ENCODE results near the gene FAM83E.

FAM83E gene

DNA sequence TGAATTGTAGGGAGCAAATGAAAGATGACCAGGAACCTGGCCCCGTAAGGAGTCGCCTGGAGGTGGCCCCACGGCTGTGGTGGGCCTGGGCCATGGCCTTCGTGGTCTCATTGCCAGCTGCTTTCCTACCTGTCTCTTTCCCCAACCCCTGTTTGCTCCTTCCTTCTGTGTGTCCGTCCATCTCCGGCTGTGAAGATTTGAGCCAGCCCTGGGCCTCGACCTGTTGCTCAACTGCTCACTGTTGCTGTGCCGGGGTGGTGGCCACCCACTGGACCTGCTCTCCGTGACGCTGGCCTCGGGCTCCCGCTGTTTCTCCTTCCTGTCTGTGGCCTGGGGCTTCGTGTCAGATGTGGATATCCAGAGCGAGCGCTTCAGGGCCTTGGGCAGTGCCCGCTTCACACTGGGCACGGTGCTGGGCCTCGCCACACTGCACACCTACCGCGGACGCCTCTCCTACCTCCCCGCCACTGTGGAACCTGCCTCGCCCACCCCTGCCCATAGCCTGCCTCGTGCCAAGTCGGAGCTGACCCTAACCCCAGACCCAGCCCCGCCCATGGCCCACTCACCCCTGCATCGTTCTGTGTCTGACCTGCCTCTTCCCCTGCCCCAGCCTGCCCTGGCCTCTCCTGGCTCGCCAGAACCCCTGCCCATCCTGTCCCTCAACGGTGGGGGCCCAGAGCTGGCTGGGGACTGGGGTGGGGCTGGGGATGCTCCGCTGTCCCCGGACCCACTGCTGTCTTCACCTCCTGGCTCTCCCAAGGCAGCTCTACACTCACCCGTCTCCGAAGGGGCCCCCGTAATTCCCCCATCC, 13.8 kb upstream of the FAM83E start:
- DNase-seq (ENCODE audit: low read depth): no peak

GRCh38 chr19:48627865-48628314, 13.0 kb upstream of the FAM83E start:
- DNase-seq (ENCODE audit: low read depth): no peak

DNA sequence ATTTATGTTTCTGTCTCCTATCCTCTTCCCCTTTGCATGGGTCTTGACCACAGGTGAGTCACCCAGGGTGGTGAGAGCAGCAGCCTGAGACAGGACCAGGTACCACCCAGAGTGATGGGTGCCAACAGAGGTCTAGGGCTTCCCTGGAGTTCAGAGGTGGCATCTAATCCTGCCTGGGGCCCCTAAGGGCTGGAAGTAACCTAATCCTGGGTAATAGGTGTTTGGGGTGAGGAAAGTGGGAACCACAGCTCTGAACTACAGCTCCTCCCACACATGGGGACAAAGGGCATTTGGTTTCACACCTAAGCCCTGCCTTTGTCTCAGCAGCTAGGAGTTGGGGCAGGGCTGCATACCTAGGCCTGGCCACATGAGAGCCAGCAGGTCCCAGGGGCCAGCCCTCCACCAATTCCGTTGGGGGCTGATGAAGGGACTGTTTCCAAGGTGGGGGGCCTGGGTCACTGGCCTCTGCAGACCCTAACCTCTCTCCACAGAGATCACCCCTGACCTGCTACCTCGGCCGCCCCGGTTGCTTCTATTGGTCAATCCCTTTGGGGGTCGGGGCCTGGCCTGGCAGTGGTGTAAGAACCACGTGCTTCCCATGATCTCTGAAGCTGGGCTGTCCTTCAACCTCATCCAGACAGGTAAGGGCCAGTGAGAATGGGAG, 12.5 kb upstream of the FAM83E start:
- no peak for DNase-seq (ENCODE audit: low read depth)

DNA sequence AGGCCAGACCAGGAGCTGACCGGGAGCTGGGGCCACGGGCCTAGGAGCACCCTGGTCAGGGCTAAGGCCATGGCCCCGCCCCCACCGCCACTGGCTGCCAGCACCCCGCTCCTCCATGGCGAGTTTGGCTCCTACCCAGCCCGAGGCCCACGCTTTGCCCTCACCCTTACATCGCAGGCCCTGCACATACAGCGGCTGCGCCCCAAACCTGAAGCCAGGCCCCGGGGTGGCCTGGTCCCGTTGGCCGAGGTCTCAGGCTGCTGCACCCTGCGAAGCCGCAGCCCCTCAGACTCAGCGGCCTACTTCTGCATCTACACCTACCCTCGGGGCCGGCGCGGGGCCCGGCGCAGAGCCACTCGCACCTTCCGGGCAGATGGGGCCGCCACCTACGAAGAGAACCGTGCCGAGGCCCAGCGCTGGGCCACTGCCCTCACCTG, 11.0 kb upstream of the FAM83E start:
- no peak for DNase-seq (ENCODE audit: low read depth)

DNA sequence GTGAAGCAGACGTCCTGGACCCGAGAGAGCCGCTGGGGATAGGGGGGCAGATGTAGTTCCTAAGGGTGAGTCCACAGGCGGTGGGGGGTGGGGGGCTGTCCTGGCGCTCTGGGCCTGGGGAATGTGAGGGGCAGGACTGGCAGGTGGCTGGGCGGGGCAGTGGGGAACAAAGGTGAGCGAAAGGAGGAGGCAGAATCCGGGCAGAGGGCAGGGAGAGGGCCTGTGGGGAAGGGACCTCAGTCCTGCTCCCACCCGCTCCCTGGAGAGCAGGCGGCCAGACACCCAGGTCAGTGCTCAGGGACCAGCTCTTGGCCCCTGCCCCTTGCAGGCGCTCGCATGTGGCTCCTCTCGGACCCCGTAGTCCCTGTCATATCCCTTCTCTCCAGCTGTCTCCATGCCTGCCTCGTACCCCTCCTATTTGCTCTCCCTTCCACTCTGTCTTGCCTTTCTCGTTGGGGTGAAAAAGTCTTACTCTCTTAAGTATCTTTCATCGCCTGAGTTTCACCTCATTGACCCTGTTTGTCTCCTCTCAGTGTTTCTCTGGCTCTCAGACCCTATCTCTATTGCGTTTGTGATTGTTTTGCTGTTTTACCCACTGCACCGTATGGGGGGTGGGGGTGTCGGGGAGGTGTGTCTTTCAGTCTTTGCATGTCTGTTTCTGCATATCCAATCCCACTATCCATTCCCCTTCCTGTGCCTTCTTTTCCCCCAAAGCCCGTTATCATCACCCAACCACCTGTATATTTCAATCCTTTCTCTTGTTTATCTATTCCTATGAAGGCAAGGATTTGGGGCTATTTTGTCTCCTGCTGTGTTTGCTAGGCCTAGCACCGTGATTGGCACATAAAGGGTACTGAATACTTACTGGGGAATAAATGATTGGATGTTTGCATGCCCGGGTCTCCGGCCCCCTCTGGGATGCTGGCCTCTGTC, 10.2 kb upstream of the FAM83E start:
- DNase-seq (ENCODE audit: low read depth): no peak

DNA sequence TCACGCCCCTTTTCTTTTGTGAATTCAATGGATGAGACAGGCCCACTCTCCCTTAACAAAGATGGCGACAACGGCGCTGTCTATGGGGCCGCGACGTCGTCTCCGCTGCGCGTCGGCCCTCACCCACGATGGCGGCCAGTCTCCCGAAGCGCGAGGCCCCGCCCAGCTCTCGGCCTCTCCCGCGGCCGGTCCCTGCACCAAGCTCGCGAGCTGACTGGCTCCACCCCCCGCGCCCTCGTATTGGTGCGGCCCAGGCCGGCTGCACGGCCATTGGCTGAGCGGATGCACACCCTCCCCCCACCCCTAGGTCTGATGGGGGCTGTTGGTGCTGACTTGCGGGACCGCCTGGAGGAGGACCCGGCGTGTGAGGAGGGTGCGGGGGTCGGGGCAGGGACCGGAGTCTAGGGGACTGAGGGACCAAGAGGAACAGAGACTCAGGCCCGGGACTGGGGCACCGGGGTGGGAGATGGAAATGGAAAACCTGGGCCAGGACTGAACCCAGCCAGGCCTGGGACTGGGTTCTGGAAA, 9.3 kb upstream of the FAM83E start:
- peak; percentile 94 for DNase-seq (ENCODE audit: low read depth)

DNA sequence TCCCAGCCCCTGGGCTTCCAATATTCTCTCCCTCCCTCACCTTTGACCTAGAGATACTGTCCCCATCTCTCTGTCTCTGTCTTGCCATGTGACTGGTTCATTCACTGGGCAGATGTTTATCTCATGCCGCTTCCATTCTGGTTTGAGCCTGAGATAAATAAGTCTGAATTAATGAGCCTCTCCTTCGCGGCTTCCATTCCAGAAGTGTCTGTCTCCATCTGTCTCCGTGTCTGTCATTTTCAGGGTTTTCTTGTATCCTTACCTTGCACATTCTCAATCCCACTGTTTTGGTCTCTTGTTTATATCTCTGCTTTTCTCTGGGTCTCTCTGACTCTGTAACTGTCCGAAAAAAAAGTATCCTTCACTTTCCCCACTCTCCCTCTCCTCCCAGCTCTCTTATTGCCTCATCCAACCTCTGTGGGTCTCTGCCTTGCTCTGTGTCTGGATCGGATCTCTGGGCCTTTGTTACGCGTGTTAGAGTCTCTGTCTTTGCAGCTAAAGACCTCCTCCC, 8.7 kb upstream of the FAM83E start:
- no peak for DNase-seq (ENCODE audit: low read depth)

- DNase-seq (ENCODE audit: low read depth): no peak
Measured at GRCh38 chr19:48619692-48620585, 5.1 kb upstream of the FAM83E start.

DNA sequence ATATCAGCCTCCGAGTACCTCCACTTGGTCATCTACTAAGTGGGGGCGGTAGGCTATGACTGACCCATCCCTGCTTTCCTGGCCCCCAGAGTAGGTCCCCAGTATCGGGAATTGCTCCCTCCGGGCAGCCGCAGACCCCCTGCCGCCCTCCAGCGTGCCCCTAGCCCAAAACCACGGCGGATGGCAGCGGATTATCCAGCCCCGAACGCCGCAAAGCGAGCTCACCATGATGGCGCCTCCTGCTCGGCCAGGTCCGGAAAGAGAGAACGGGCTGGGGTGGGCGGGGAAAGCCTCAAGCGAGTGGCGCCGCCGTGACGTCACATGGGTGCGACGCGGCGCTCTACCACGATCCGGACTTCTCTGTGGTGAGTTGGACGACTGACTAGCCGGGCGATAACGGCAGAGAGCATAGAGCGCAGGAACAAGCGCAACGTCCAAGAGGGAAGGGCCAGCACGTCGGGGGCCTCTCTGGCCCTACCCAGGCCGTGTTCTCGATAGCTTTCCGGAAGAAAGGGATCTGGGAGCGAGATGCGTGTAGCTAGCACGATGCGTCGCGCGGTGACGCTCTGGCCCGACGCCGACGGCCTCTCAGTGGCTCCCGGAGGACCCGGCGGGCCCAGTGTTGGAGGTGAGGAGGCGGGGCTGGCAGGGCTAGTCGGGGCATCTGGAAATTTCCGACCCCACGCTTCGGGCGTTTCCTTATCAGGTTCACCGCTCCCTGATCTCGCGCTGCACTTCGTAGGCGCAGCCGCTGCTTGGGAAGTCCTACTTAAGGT, 4.2 kb upstream of the FAM83E start, which contains the start of the genes RPL18 and SPHK2:
Gene RPL18, minus strand, starts transcription at position 263 of the 776 bp plus-strand sequence. Its CDS starts 35 bp downstream, at position 228.
Gene SPHK2, plus strand, starts transcription at position 591 of the 776 bp plus-strand sequence. CDS start 1,009 bp downstream, outside the sequence.
- peak; percentile 90 for DNase-seq (ENCODE audit: low read depth)

DNA sequence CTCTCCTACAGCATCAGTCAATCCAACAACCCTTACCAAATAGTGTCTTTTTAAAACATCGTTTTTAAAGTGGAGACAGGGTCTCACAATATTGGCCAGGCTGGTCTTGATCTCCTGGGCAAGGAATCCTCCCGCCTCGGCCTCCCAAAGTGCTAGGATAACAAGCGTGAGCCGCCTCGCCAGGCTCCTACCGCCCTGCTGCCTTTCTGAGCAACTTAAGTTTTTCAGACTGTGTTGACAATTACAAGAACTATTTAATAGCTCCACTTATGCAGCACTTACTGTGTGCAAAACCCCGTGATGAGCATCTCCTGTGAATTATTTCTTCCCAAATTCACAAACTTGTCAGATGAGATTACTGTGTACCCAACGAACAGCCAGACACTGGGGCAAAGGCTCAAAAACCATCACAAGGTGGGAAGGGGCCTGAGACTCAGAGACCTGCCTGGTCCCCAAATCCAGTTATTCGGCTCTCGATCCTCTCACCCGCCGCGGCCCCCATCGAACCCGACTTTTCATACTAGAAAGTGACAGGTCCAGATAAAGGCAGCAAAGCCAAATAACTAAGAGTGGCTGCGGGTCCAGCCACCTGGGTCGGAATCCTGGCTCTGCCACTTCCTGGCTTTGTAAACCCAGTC, 3.5 kb upstream of the FAM83E start:
- DNase-seq (ENCODE audit: low read depth): no peak

DNA sequence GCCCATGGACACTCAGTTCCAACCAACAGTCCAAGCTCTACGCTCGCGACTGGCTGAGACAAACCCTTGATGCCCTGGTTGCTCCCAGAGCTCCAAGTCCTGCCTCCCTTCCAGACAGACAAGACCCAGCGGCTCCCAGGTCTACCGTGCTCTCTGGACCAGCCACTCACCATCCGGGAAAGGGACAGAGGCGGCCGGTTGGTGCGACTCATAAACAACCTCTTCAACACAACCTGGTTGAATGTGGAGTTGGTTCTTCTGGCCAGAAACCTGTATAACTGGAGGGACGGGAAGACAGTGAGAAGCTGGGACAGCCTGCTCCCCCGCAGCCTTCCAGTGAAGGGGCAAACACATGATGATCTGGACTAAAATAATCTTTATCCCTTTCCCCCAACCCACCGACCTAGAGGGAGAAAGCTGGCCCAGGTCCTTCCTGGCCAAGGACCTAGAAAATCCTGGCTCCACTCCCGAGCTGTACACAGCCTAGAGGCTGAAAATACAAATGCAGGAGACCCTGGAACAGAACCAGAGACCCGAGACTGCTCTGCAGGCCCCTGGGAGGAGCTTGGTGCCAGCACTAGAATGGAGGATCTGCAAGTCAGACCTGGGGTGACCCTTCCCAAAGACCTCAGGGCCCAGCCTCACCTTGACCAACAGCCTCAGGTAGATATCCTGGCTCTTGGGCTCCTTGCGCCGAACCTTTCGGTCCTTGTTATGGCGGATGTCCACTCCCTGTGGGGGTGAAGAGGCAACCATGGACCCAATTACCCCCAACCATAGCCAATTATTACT, 2.5 kb upstream of the FAM83E start:
- no peak for DNase-seq (ENCODE audit: low read depth)

DNA sequence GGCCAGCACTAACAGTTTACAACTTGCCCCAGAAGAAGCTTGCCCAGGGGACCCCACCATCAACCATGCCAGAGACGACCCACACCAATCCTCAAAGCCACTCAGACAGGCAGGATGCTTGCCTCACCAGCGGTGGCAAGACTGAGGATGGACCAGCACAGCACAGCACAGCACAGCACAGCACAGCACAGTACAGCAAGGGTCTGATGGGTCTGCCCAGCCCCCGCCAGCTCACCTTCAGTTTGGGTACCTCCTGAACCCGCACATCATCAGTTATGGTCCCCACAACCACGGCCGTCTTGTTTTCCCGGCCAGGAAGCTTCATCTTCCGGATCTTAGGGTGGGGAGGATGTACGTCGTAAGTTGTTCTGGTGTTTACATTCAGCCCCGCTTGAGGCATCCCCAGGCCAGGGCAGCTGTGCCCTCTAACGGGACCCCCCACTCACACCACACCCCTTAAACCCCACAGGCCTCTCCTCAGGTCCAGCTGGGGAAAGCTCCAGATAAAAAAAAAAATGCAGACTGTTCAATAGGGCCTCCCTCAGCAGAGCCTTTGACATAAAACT, 1.7 kb upstream of the FAM83E start:
- DNase-seq (ENCODE audit: low read depth): no peak

- DNase-seq (ENCODE audit: low read depth): no peak
Measured at GRCh38 chr19:48616041-48616436, 1.2 kb upstream of the FAM83E start.

GRCh38 chr19:48615231-48616040, 560 bp upstream of the FAM83E start:
- no peak for DNase-seq (ENCODE audit: low read depth)

GRCh38 chr19:48613852-48614435, 932 bp downstream of the FAM83E start:
- DNase-seq (ENCODE audit: low read depth): no peak

GRCh38 chr19:48613024-48613851, 1.6 kb downstream of the FAM83E start:
- no peak for DNase-seq (ENCODE audit: low read depth)
